Neural progenitor cell (in vitro differentiated cells): ENCODE results near the gene ADAP2. TPM values are rescaled to one million over a fixed set of nuclear protein-coding genes. Genes with fewer than 3 reads are reported as not detected.
"Not testable (repeated sequence)": the region's sequence is repeated elsewhere in the genome, so short reads cannot be mapped to it uniquely, and the experiment has no call there.

Experiments
- DNase-seq: peaks from one replicate; pipeline ENCODE4 v3.0.0-alpha.2; 2016; ENCODE audit warnings: low spot score
- H2AFZ ChIP-seq: fragments of 200-600 bp; sonication (generic); replicated peaks from 2 replicates; pipeline ENCODE4 v1.6.1; 2016; ENCODE audit warnings: antibody characterized with exemption
- H3F3A ChIP-seq: fragments of 200-600 bp; sonication (generic); 2 replicates; pipeline ENCODE4 v1.6.1; 2016; ENCODE audit warnings: antibody characterized with exemption, low read depth
- H3K27ac ChIP-seq: fragments of 200-600 bp; sonication (generic); 2 replicates; pipeline ENCODE4 v1.5.1; 2016; ENCODE audit warnings: mild to moderate bottlenecking
- H3K27me3 ChIP-seq: fragments of 200-600 bp; sonication (generic); 2 replicates; pipeline ENCODE4 v1.6.1; 2016; ENCODE audit warnings: mild to moderate bottlenecking, moderate library complexity
- H3K36me3 ChIP-seq: fragments of 200-600 bp; sonication (generic); 2 replicates; pipeline ENCODE4 v1.5.1; 2016
- H3K4me1 ChIP-seq: fragments of 200-600 bp; sonication (generic); 2 replicates; pipeline ENCODE4 v1.6.1; 2016; ENCODE audit warnings: mixed run types
- H3K4me2 ChIP-seq: fragments of 200-600 bp; sonication (generic); 2 replicates; pipeline ENCODE4 v1.6.1; 2016
- H3K4me3 ChIP-seq: fragments of 200-600 bp; sonication (generic); 2 replicates; pipeline ENCODE4 v1.5.1; 2016
- H3K79me2 ChIP-seq: fragments of 200-600 bp; sonication (generic); 2 replicates; pipeline ENCODE4 v1.6.1; 2016; ENCODE audit warnings: low read depth
- H3K9ac ChIP-seq: fragments of 200-600 bp; sonication (generic); 2 replicates; pipeline ENCODE4 v1.6.1; 2016
- H3K9me3 ChIP-seq: fragments of 200-600 bp; sonication (generic); 2 replicates; pipeline ENCODE4 v1.5.1; 2016; ENCODE audit warnings: low read depth
- H4K20me1 ChIP-seq: fragments of 200-600 bp; sonication (generic); 2 replicates; pipeline ENCODE4 v1.6.1; 2016; ENCODE audit warnings: low read depth
- H3K27ac Mint-ChIP-seq: 3 replicates; pipeline ENCODE4 v1.8.0; 2021; ENCODE audit warnings: mixed read lengths
- H3K27me3 Mint-ChIP-seq: 2 replicates; pipeline ENCODE4 v1.8.0; 2022; ENCODE audit warnings: low read depth, mild to moderate bottlenecking, inconsistent platforms, moderate library complexity, mixed read lengths; ENCODE audit not compliant: insufficient read depth
- H3K36me3 Mint-ChIP-seq: 3 replicates; pipeline ENCODE4 v1.8.0; 2021; ENCODE audit warnings: mixed read lengths
- H3K4me1 Mint-ChIP-seq: 3 replicates; pipeline ENCODE4 v1.8.0; 2021; ENCODE audit warnings: mixed read lengths
- H3K4me3 Mint-ChIP-seq: 3 replicates; pipeline ENCODE4 v1.8.0; 2021; ENCODE audit warnings: mild to moderate bottlenecking, moderate library complexity, mixed read lengths
- H3K9me3 Mint-ChIP-seq: 3 replicates; pipeline ENCODE4 v1.8.0; 2020; ENCODE audit warnings: mixed read lengths
- EZH2 ChIP-seq: fragments of 200-600 bp; sonication (generic); IDR thresholded peaks from 2 replicates; pipeline ENCODE4 v1.6.1; 2017; ENCODE audit warnings: antibody characterized with exemption, mild to moderate bottlenecking, moderate library complexity
- EZH2phosphoT487 ChIP-seq: fragments of 200-600 bp; sonication (generic); IDR thresholded peaks from 2 replicates; pipeline ENCODE4 v1.6.1; 2017; ENCODE audit warnings: antibody characterized with exemption
- total RNA-seq: library from RNA; depleted of rRNA; stranded (reverse); fragments of >200 nt; gene quantifications from 2 replicates; pipeline ENCODE4 v1.2.3, GENCODE V29; 2015; ENCODE audit warnings: low replicate concordance
- TF ChIP-seq, protein P1 (sequence below): fragments of 200-600 bp; sonication (generic); IDR thresholded peaks from 2 replicates; pipeline ENCODE4 v1.5.1; 2017; ENCODE audit warnings: antibody characterized with exemption, mild to moderate bottlenecking

ADAP2 gene
- total RNA-seq, 1 donor from 2014 or later, result 0.99 TPM

DNA sequence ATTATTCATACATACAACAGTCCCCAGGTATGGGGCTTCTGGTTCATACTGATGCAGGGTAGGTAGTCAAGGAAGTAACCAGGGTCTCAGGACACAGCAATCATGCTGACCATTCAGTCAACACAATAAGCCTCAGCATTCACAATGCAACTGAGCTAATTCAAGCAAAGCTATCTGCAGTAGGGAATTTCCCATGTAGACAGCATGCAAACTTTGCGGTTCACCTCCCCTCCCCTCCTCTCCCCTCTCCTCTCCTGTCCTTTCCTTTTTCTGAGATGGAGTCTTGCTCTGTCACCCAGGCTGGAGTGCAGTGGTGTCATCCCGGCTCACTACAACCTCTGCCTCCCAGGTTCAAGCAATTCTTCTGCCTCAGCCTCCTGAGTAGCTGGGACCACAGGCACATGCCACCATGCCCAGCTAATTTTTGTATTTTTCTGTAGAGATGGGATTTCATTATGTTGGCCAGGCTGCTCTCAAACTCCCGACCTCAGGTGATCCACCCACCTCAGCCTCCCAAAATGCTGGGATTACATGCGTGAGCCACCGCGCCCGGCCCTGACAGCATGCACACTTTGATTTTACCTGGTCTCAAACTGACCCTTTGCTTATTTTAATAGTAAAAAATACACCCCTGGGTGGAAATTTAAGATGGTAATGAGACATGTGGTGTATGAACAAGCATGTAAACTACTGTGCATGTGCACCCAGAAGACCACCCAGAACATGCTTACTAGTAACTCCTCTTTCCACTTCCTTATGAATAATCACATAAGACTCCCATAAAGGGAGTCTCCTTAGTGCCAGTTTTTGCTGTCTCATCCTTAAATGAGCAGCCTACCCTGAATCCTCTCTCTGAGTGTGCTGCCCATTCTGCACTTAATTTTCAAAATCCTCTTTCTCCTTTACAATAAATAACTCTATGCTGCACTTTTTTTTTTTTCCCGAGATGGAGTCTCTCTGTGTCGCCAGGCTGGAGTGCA lies 39.8 kb downstream of the ADAP2 start:
- Mint-ChIP-seq H3K36me3 (no peaks in the 10 kb centered on the region), H3K27me3 (peaks cover 3% of the 10 kb centered on the region), H3K4me3 (no peak overlapping the region), H3K27ac (peak overlapping the region; percentile 64), H3K4me1 (peaks cover 17% of the 10 kb centered on the region), H3K9me3 (no peaks in the 10 kb centered on the region)
- peak; percentile 33 for DNase-seq
- no peak overlapping the region for H3K4me3 ChIP-seq
- TF ChIP-seq EZH2, result no peak
- TF ChIP-seq EZH2phosphoT487, result no peak
- TF ChIP-seq, protein P1, sequence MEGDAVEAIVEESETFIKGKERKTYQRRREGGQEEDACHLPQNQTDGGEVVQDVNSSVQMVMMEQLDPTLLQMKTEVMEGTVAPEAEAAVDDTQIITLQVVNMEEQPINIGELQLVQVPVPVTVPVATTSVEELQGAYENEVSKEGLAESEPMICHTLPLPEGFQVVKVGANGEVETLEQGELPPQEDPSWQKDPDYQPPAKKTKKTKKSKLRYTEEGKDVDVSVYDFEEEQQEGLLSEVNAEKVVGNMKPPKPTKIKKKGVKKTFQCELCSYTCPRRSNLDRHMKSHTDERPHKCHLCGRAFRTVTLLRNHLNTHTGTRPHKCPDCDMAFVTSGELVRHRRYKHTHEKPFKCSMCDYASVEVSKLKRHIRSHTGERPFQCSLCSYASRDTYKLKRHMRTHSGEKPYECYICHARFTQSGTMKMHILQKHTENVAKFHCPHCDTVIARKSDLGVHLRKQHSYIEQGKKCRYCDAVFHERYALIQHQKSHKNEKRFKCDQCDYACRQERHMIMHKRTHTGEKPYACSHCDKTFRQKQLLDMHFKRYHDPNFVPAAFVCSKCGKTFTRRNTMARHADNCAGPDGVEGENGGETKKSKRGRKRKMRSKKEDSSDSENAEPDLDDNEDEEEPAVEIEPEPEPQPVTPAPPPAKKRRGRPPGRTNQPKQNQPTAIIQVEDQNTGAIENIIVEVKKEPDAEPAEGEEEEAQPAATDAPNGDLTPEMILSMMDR, result no peak
- no peak overlapping the region for H2AFZ ChIP-seq
- H3K4me1 ChIP-seq, result peaks cover 7% of the 10 kb centered on the region
- H3K36me3 ChIP-seq, result no peaks in the 10 kb centered on the region
- no peaks in the 10 kb centered on the region for H3K9me3 ChIP-seq
- H4K20me1 ChIP-seq, result no peaks in the 10 kb centered on the region
- H3F3A ChIP-seq, result no peaks in the 10 kb centered on the region
- H3K4me2 ChIP-seq, result no peak overlapping the region
- H3K27me3 ChIP-seq, result no peaks in the 10 kb centered on the region
- H3K27ac ChIP-seq, result no peak overlapping the region
- H3K9ac ChIP-seq, result no peak overlapping the region
- no peaks in the 10 kb centered on the region for H3K79me2 ChIP-seq

DNA sequence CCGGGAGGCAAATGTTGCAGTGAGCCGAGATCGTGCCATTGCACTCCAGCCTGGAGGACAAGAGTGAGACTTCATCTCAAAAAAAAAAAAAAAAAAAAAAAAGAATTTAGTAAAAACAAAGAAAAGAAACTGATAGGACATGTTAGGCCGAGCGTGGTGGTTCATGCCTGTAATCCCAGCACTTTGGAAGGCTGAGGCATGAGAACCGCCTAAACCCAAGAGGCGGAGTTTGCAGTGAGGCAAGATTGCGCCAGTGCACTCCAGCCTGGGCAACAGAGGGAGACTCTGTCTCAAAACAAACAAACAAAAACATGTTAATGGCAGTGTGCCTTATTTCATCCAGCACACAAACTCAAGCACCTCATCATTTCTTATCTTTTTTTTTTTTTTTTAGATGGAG lies 42.6 kb downstream of the ADAP2 start:
- H3K9me3 Mint-ChIP-seq, H3K79me2 ChIP-seq, H3K27me3 ChIP-seq, H3F3A ChIP-seq, H3K4me1 ChIP-seq, H3K4me3 ChIP-seq, H3K27ac ChIP-seq, H3K4me3 Mint-ChIP-seq, H3K9ac ChIP-seq, H3K36me3 ChIP-seq, H3K9me3 ChIP-seq, H3K27me3 Mint-ChIP-seq, H4K20me1 ChIP-seq, H3K36me3 Mint-ChIP-seq, H2AFZ ChIP-seq, DNase-seq, H3K4me2 ChIP-seq, H3K27ac Mint-ChIP-seq: not testable (repeated sequence)
- peaks cover 13% of the 10 kb centered on the region for H3K4me1 Mint-ChIP-seq

- no peaks in the 10 kb centered on the region for H4K20me1 ChIP-seq
- no peaks in the 10 kb centered on the region for H3K9me3 ChIP-seq
- Mint-ChIP-seq H3K36me3 (no peaks in the 10 kb centered on the region), H3K9me3 (no peaks in the 10 kb centered on the region), H3K27me3 (peaks cover 4% of the 10 kb centered on the region), H3K27ac (no peak overlapping the region), H3K4me3 (no peak overlapping the region), H3K4me1 (peaks cover 17% of the 10 kb centered on the region)
- no peaks in the 10 kb centered on the region for H3K79me2 ChIP-seq
- no peak overlapping the region for H3K9ac ChIP-seq
- no peak overlapping the region for H3K27ac ChIP-seq
- H3F3A ChIP-seq, result peaks cover 2% of the 10 kb centered on the region
- TF ChIP-seq, protein P1, result no peak
- TF ChIP-seq EZH2, result no peak
- no peak for TF ChIP-seq EZH2phosphoT487
- peaks cover 2% of the 10 kb centered on the region for H3K4me1 ChIP-seq
- no peak for DNase-seq
- no peaks in the 10 kb centered on the region for H3K36me3 ChIP-seq
- H2AFZ ChIP-seq, result no peak overlapping the region
- no peak overlapping the region for H3K4me2 ChIP-seq
- H3K27me3 ChIP-seq, result no peaks in the 10 kb centered on the region
- H3K4me3 ChIP-seq, result no peak overlapping the region
These were observed 43.1 kb downstream of the ADAP2 start for GRCh38 chr17:30964876-30965275.

- H3K4me3 Mint-ChIP-seq, result no peak overlapping the region
These were observed 43.9 kb downstream of the ADAP2 start for GRCh38 chr17:30965686-30966085.

GRCh38 chr17:30967911-30968310 lies 46.2 kb downstream of the ADAP2 start:
- Histone ChIP-seq H3F3A (peaks cover 23% of the 10 kb centered on the region), H3K79me2 (peaks cover 15% of the 10 kb centered on the region)
- not testable (repeated sequence) for H3K9me3 ChIP-seq, H3K9ac ChIP-seq, H3K4me1 ChIP-seq, H3K4me3 ChIP-seq, H3K27me3 Mint-ChIP-seq, H3K27ac Mint-ChIP-seq, H4K20me1 ChIP-seq, H2AFZ ChIP-seq, H3K36me3 Mint-ChIP-seq, H3K36me3 ChIP-seq, H3K4me2 ChIP-seq, DNase-seq, H3K9me3 Mint-ChIP-seq, H3K4me3 Mint-ChIP-seq, H3K27me3 ChIP-seq, H3K27ac ChIP-seq
- peaks cover 26% of the 10 kb centered on the region for H3K4me1 Mint-ChIP-seq

More at GRCh38 chr17:30965686-30966085, 43.9 kb downstream of the ADAP2 start:
- H3K9me3 Mint-ChIP-seq, result no peaks in the 10 kb centered on the region
- Histone ChIP-seq H3K27ac (no peak overlapping the region), H3K9ac (no peak overlapping the region), H3K27me3 (no peaks in the 10 kb centered on the region), H3F3A (peaks cover 10% of the 10 kb centered on the region), H3K36me3 (no peaks in the 10 kb centered on the region), H3K4me3 (no peak overlapping the region), H3K4me1 (peaks cover 4% of the 10 kb centered on the region), H3K4me2 (no peak overlapping the region), H3K79me2 (no peaks in the 10 kb centered on the region), H2AFZ (no peak overlapping the region), H3K9me3 (no peaks in the 10 kb centered on the region), H4K20me1 (no peaks in the 10 kb centered on the region)
- no peak for TF ChIP-seq EZH2
- TF ChIP-seq EZH2phosphoT487, result no peak
- TF ChIP-seq, protein P1, result no peak
- H3K27ac Mint-ChIP-seq, result no peak overlapping the region
- no peaks in the 10 kb centered on the region for H3K36me3 Mint-ChIP-seq
- peaks cover 4% of the 10 kb centered on the region for H3K27me3 Mint-ChIP-seq
- no peak for DNase-seq
- peaks cover 25% of the 10 kb centered on the region for H3K4me1 Mint-ChIP-seq
